ENCODE data around the gene PSMB2.

DNA sequence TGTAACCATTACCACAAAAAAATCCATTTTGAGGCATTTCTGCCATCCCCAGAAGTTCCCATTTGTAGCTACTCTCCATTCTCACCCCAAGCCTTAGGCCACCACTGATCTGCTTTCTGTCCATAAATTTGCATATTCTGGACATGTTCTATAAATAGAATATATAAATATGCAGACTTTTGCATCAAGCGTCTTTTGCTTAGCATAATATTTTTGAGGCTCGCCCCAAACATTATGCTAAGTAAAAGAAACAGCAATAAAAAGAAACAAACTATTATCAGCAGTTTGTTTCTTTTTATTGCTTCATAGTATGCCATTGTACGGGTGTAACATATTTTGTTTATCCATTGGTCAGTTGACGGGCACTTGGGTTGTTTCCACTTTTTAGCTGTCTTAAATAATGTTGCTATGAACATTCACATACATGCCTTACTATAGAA is 60.4 kb downstream of the PSMB2 start:
- no peak for TF ChIP-seq RFX5 (IDR thresholded peaks at IDR 0.05)
- TF ChIP-seq, protein P1, sequence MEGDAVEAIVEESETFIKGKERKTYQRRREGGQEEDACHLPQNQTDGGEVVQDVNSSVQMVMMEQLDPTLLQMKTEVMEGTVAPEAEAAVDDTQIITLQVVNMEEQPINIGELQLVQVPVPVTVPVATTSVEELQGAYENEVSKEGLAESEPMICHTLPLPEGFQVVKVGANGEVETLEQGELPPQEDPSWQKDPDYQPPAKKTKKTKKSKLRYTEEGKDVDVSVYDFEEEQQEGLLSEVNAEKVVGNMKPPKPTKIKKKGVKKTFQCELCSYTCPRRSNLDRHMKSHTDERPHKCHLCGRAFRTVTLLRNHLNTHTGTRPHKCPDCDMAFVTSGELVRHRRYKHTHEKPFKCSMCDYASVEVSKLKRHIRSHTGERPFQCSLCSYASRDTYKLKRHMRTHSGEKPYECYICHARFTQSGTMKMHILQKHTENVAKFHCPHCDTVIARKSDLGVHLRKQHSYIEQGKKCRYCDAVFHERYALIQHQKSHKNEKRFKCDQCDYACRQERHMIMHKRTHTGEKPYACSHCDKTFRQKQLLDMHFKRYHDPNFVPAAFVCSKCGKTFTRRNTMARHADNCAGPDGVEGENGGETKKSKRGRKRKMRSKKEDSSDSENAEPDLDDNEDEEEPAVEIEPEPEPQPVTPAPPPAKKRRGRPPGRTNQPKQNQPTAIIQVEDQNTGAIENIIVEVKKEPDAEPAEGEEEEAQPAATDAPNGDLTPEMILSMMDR (IDR thresholded peaks at IDR 0.05), result no peak
